Measurements from ENCODE around the gene VDAC1. TPM values are rescaled to one million over a fixed set of nuclear protein-coding genes. Genes with fewer than 3 reads are reported as not detected.
"Not testable (repeated sequence)": the region's sequence is repeated elsewhere in the genome, so short reads cannot be mapped to it uniquely, and the experiment has no call there.

VDAC1 gene
- polyA plus RNA-seq, 3 donors from 2014 or later = 107 to 119 (median 111) TPM

DNA sequence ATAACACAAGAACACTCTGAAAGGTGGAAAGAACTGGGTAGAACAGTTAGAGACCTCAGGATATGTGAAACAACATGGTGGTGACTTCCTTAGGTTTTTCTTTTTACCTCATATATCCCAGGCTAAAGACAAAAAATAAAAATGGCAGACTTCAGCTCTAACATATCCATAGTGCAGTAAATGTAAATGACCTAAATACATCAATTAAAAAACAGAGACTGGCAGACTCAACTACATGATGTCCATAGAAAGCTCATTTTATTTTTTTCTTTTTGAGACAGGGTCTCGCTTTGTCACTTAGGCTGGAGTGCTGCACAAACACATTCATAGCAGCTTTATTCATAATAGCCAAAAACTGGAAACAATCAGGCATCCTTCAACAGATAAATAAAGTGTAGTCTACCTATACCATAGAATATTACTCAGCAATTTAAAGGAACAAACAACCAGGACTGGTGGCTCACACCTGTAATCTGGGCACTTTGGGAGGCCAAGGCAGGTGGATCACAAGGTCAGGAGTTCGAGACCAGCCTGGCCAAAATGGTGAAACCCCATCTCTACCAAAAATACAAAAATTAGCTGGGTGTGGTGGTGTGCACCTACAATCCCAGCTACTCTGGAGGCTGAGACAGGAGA, 41.2 kb downstream of the VDAC1 start:
- Mint-ChIP-seq H3K4me3 (no peak overlapping the region), H3K4me1 (peaks cover 30 to 57% of the 10 kb centered on the region in 2 donors), H3K27ac (peak overlapping the region in 3 of 6 donors; percentile 7 to 24 (median 10)), H3K27me3 (ENCODE audit: low read depth in 3 of 3) (peaks cover 0 to 5% (median 5%) of the 10 kb centered on the region in 3 donors), H3K36me3 (peaks cover 4 to 9% (median 8%) of the 10 kb centered on the region in 3 donors), H3K9me3 (no peaks in the 10 kb centered on the region)
- DNase-seq = no peak

DNA sequence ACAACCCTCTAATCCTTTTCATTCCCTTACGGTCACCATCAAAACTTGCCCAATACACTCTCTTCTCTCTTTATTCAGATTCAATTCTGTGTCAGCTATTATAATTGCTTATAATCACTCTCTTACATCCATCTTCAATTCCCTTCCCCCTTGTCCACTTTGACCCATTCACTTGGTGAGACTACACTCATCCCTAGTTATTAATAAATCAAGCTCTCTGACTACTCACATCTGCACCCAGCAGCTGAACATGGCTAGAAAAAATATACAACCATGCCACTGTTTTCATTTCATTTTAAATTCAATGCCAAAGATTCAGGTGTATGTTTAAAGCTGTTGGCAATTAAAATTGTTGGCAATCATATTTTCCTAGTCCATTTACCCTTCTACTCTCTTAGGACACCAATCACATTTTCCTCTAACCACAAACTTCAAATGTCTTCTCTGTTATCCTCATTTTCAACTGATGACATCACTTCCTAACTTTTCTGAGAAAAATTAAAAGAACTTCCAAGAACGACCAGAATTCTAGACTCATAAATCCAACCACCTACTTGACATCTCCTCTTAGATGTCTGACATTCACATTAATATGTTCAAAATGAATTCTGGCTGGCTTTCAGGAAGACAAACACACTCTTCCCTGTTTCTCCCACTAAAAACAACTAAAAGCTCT, 41.8 kb downstream of the VDAC1 start:
- Mint-ChIP-seq H3K9me3 (no peaks in the 10 kb centered on the region), H3K4me1 (peaks cover 23 to 51% of the 10 kb centered on the region in 2 donors), H3K27me3 (ENCODE audit: low read depth in 3 of 3) (peaks cover 0 to 2% (median 2%) of the 10 kb centered on the region in 3 donors), H3K4me3 (no peak overlapping the region), H3K27ac (peak overlapping the region in 3 of 6 donors; percentile 7 to 27 (median 24)), H3K36me3 (peaks cover 4 to 9% (median 9%) of the 10 kb centered on the region in 3 donors)
- DNase-seq = no peak

- Mint-ChIP-seq H3K9me3 (no peaks in the 10 kb centered on the region), H3K4me3 (no peak overlapping the region), H3K27me3 (ENCODE audit: low read depth in 3 of 3) (no peaks in the 10 kb centered on the region), H3K4me1 (peaks cover 19 to 51% of the 10 kb centered on the region in 2 donors), H3K36me3 (peaks cover 7 to 15% (median 13%) of the 10 kb centered on the region in 3 donors), H3K27ac (peak overlapping the region in 1 of 6 donors; percentile 27)
- DNase-seq = no peak
Measured at GRCh38 chr5:133962131-133962530, 42.6 kb downstream of the VDAC1 start.

- peaks cover 16 to 35% of the 10 kb centered on the region in 2 donors for H3K4me1 Mint-ChIP-seq
- no peaks in the 10 kb centered on the region for H3K27me3 Mint-ChIP-seq (ENCODE audit: low read depth in 3 of 3)
- peak overlapping the region in 3 of 6 donors; percentile 1 to 40 (median 20) for H3K27ac Mint-ChIP-seq
- H3K4me3 Mint-ChIP-seq = no peak overlapping the region
- no peaks in the 10 kb centered on the region for H3K9me3 Mint-ChIP-seq
- DNase-seq = no peak
- H3K36me3 Mint-ChIP-seq = peaks cover 11 to 25% (median 13%) of the 10 kb centered on the region in 3 donors
Measured at GRCh38 chr5:133959643-133960042, 45.1 kb downstream of the VDAC1 start.

DNA sequence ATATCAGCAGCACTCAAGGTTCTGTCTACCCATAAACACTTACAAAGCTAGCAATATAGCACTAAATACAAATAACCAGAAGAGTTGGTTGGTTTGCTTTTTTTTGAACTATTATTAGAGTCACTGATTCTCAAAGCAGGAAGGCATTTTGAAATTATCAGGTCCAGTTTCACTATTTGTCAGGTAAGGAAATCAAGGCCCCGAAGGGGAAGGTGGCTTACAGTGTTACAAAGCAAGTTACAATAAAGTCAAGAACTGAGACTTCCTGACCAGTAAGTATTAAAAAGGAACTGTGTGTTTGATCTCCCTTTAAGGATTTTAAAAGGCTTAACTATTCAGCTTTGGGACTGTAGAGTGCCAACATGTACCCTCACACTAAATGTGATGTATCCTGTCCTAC, 47.2 kb downstream of the VDAC1 start:
- Mint-ChIP-seq H3K4me3 (no peak overlapping the region), H3K36me3 (peaks cover 8 to 28% (median 11%) of the 10 kb centered on the region in 3 donors), H3K9me3 (no peaks in the 10 kb centered on the region), H3K4me1 (peaks cover 11 to 24% of the 10 kb centered on the region in 2 donors), H3K27me3 (ENCODE audit: low read depth in 3 of 3) (no peaks in the 10 kb centered on the region), H3K27ac (peak overlapping the region in 2 of 6 donors; percentile 24 to 67)
- no peak for DNase-seq

DNA sequence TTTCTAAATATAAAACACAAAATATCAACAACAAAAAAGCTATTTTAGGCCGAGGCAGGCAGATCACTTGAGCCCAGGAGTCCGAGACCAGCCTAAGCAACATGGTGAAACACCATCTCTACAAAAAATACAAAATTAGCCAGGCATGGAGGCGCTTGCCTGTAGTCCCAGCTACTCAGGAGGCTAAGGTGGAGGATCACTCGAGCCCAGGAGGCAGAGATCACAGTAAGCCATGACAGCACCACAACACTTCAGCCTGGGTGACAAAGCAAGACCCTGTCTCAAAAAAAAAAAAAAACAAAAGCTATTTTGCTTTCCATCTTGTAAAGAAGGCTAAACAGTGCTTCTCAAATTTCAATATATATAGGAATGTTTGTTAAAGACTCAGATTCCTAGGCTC, 47.7 kb downstream of the VDAC1 start:
- Mint-ChIP-seq H3K9me3 (no peaks in the 10 kb centered on the region), H3K27me3 (ENCODE audit: low read depth in 3 of 3) (peaks cover 0 to 1% (median 0%) of the 10 kb centered on the region in 3 donors), H3K27ac (peak overlapping the region in 1 of 6 donors; percentile 24), H3K4me3 (no peak overlapping the region), H3K36me3 (peaks cover 8 to 28% (median 11%) of the 10 kb centered on the region in 3 donors), H3K4me1 (peaks cover 6 to 19% of the 10 kb centered on the region in 2 donors)
- no peak for DNase-seq

DNA sequence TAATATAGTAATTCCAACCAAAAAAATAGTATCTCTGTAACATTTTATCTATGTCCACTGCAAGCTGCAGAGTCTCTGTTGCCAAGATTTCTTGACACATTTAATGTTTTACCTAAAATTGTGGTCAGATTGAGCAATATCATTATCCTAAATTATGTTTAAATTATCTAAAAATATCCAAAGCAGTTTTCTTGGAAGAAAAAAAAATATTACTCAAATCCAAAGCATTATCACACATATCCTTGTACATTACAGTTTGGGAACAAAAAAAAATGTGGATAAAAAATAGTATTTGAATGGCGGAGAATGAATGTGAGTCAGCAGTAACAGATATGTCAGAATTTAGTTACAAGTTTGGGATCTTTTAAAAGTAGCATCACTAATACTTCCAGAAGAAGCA, 48.6 kb downstream of the VDAC1 start:
- H3K27me3 Mint-ChIP-seq (ENCODE audit: low read depth in 3 of 3); DNase-seq; H3K4me3 Mint-ChIP-seq; H3K27ac Mint-ChIP-seq; H3K9me3 Mint-ChIP-seq: not testable (repeated sequence)
- peaks cover 6 to 19% of the 10 kb centered on the region in 2 donors for H3K4me1 Mint-ChIP-seq
- H3K36me3 Mint-ChIP-seq = peaks cover 8 to 28% (median 11%) of the 10 kb centered on the region in 3 donors

GRCh38 chr5:133953568-133954145, 51.1 kb downstream of the VDAC1 start:
- Mint-ChIP-seq H3K4me1 (peaks cover 2 to 9% of the 10 kb centered on the region in 2 donors), H3K36me3 (peaks cover 4 to 20% (median 7%) of the 10 kb centered on the region in 3 donors), H3K27ac (no peak overlapping the region), H3K9me3 (no peaks in the 10 kb centered on the region), H3K4me3 (no peak overlapping the region), H3K27me3 (ENCODE audit: low read depth in 3 of 3) (peaks cover 0 to 3% (median 0%) of the 10 kb centered on the region in 3 donors)
- no peak for DNase-seq

GRCh38 chr5:133952729-133953567, 51.8 kb downstream of the VDAC1 start:
- peaks cover 0 to 4% (median 3%) of the 10 kb centered on the region in 3 donors for H3K27me3 Mint-ChIP-seq (ENCODE audit: low read depth in 3 of 3)
- peaks cover 4 to 20% (median 7%) of the 10 kb centered on the region in 3 donors for H3K36me3 Mint-ChIP-seq
- H3K4me3 Mint-ChIP-seq = no peak overlapping the region
- no peak for DNase-seq
- H3K4me1 Mint-ChIP-seq = peaks cover 2 to 8% of the 10 kb centered on the region in 2 donors
- no peak overlapping the region for H3K27ac Mint-ChIP-seq
- H3K9me3 Mint-ChIP-seq = no peaks in the 10 kb centered on the region

DNA sequence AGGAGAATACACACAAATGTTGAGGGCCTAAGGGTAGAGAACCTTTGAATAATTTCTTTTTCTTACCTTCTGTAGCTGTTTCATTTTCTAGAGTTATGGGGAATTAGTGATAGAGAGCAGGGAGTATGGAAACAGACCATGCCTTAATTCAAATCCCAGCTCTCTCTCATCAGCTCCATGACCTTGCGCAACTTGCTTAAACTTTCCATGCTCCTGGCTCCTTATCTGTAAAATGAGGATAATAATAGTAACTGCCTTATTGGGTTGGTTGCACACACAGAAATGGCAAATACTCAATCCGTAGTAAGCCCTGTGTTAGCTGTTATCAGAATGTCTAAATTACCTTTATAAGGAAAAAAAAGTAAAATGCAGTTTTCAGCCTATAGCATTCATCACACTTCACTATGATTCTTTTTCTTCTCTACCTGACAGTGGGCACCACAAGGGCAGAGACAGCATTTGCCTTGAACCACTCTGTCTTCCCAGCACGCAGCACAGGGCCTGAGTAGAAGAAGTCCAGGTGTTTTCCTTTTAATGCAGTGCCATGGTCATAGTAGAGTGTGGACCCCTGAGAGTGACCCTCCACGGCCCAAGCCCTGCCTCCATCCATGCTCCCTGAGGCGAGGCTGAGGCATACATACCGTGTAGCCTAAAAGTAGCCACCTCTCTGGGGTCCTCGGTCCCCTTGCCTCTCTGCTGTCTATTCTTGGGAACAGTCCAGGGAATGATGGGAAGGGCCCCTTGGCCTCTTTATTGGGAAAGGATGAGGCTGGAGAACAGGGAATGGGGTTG, 53.8 kb downstream of the VDAC1 start:
- Mint-ChIP-seq H3K36me3 (peaks cover 0 to 9% (median 1%) of the 10 kb centered on the region in 3 donors), H3K9me3 (no peaks in the 10 kb centered on the region), H3K4me3 (no peak overlapping the region), H3K27ac (no peak overlapping the region), H3K4me1 (no peaks in the 10 kb centered on the region), H3K27me3 (ENCODE audit: low read depth in 3 of 3) (peaks cover 4 to 6% (median 5%) of the 10 kb centered on the region in 3 donors)
- no peak for DNase-seq

DNA sequence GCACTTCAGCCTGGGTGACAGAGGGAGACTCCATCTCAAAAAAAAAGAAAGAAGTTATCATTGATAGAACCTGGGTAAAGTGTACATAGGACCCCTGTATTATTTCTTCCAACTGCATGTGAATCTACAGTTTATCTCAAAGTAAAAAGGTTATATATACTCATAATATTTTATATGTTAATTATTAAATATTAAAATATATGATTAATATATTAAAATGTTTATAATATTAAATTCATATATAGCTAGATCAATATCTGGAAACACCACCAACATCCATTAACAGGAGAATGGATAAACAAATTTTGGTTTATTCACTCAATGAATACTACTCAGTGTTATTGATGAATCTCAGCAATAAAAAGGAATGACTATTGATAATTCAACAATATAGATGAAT, 56.1 kb downstream of the VDAC1 start:
- Mint-ChIP-seq H3K27ac (no peak overlapping the region), H3K4me3 (no peak overlapping the region), H3K9me3 (no peaks in the 10 kb centered on the region), H3K36me3 (no peaks in the 10 kb centered on the region), H3K27me3 (ENCODE audit: low read depth in 3 of 3) (peaks cover 4 to 6% (median 5%) of the 10 kb centered on the region in 3 donors), H3K4me1 (no peaks in the 10 kb centered on the region)
- DNase-seq = no peak

- Mint-ChIP-seq H3K4me3 (no peak overlapping the region), H3K9me3 (no peaks in the 10 kb centered on the region), H3K4me1 (no peaks in the 10 kb centered on the region), H3K36me3 (no peaks in the 10 kb centered on the region), H3K27me3 (ENCODE audit: low read depth in 3 of 3) (peaks cover 5 to 6% (median 6%) of the 10 kb centered on the region in 3 donors), H3K27ac (no peak overlapping the region)
- no peak for DNase-seq
Measured at GRCh38 chr5:133947431-133947841, 57.3 kb downstream of the VDAC1 start.

- H3K36me3 Mint-ChIP-seq = no peaks in the 10 kb centered on the region
- no peaks in the 10 kb centered on the region for H3K4me1 Mint-ChIP-seq
- H3K4me3 Mint-ChIP-seq = no peak overlapping the region
- no peaks in the 10 kb centered on the region for H3K9me3 Mint-ChIP-seq
- no peak overlapping the region for H3K27ac Mint-ChIP-seq
- peaks cover 4 to 6% (median 6%) of the 10 kb centered on the region in 3 donors for H3K27me3 Mint-ChIP-seq (ENCODE audit: low read depth in 3 of 3)
- DNase-seq = no peak
Measured at GRCh38 chr5:133945568-133945967, 59.2 kb downstream of the VDAC1 start.
